ENCODE data around the gene DNAH5. TPM values are rescaled to one million over a fixed set of nuclear protein-coding genes. Genes with fewer than 3 reads are reported as not detected.

The DNAH5 gene
- polyA plus RNA-seq, 1 experiment: 1.1 TPM

- H3K4me3 ChIP-seq (ENCODE audit: low read depth, low read length): no peak overlapping the region
- POLR2A ChIA-PET: no interaction called here
- H3K36me3 ChIP-seq (ENCODE audit: control insufficient read depth, insufficient read depth, low read length): no peaks in the 10 kb centered on the region
- no peak for DNase-seq (ENCODE audit: low read depth)
- CTCF ChIA-PET: no interaction called here
- TF ChIP-seq, protein P1, sequence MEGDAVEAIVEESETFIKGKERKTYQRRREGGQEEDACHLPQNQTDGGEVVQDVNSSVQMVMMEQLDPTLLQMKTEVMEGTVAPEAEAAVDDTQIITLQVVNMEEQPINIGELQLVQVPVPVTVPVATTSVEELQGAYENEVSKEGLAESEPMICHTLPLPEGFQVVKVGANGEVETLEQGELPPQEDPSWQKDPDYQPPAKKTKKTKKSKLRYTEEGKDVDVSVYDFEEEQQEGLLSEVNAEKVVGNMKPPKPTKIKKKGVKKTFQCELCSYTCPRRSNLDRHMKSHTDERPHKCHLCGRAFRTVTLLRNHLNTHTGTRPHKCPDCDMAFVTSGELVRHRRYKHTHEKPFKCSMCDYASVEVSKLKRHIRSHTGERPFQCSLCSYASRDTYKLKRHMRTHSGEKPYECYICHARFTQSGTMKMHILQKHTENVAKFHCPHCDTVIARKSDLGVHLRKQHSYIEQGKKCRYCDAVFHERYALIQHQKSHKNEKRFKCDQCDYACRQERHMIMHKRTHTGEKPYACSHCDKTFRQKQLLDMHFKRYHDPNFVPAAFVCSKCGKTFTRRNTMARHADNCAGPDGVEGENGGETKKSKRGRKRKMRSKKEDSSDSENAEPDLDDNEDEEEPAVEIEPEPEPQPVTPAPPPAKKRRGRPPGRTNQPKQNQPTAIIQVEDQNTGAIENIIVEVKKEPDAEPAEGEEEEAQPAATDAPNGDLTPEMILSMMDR (IDR thresholded peaks at IDR 0.05; ENCODE audit: insufficient read depth, low read depth, low read length): no peak
- no peaks in the 10 kb centered on the region for H3K27me3 ChIP-seq (ENCODE audit: control insufficient read depth, insufficient read depth, low read length)
Observed at GRCh38 chr5:13910201-13910600, 34.3 kb downstream of the DNAH5 start.

DNA sequence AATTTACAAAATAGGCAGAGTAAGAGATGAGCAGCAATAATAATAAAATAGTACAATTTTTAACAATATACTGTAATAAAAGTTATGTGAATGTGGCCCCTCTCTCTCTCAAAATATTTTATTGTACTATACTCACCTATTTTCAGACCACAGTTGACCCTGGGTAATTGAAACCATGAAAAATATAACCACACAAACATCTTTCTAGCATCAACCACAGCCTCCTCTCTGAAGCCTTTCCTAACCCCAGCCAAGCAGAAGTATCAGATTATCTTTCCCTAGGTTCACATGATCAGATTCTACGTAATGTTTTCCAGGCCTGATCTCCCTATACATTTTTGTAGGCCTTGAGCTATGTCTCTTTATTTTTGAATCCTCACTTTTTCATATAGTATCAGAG lies 35.2 kb downstream of the DNAH5 start:
- no peak for DNase-seq (ENCODE audit: low read depth)
- no peaks in the 10 kb centered on the region for H3K27me3 ChIP-seq (ENCODE audit: control insufficient read depth, insufficient read depth, low read length)
- no peak overlapping the region for H3K4me3 ChIP-seq (ENCODE audit: low read depth, low read length)
- ChIA-PET CTCF (no interaction called here), POLR2A (no interaction called here)
- TF ChIP-seq, protein P1 (IDR thresholded peaks at IDR 0.05; ENCODE audit: insufficient read depth, low read depth, low read length): no peak
- no peaks in the 10 kb centered on the region for H3K36me3 ChIP-seq (ENCODE audit: control insufficient read depth, insufficient read depth, low read length)

DNA sequence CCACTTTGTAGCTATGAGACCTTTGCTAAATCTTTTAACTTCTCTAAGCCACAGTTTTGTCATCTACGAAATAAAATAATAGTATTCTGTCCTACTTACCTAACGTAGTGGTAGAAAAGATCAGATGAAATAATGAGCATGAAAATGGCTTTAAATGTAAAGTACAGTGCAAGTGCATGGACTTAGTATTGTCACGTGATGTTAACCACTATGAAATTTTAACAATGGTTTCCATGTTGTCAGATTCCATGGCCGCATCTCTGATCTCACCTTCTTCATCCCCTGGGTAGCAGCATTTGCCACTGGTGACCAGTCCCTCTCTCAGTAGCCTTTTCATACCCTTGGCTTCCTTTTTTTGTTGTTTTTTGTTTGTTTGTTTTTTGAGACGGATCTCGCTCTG lies 45.9 kb downstream of the DNAH5 start:
- TF ChIP-seq, protein P1 (IDR thresholded peaks at IDR 0.05; ENCODE audit: insufficient read depth, low read depth, low read length): no peak
- Histone ChIP-seq H3K27me3 (ENCODE audit: control insufficient read depth, insufficient read depth, low read length) (no peaks in the 10 kb centered on the region), H3K4me3 (ENCODE audit: low read depth, low read length) (no peak overlapping the region), H3K36me3 (ENCODE audit: control insufficient read depth, insufficient read depth, low read length) (no peaks in the 10 kb centered on the region)
- DNase-seq (ENCODE audit: low read depth): no peak
- ChIA-PET POLR2A (no interaction called here), CTCF (no interaction called here)

- TF ChIP-seq, protein P1 (IDR thresholded peaks at IDR 0.05; ENCODE audit: insufficient read depth, low read depth, low read length): no peak
Observed at GRCh38 chr5:13878357-13878756, 66.1 kb downstream of the DNAH5 start.

DNA sequence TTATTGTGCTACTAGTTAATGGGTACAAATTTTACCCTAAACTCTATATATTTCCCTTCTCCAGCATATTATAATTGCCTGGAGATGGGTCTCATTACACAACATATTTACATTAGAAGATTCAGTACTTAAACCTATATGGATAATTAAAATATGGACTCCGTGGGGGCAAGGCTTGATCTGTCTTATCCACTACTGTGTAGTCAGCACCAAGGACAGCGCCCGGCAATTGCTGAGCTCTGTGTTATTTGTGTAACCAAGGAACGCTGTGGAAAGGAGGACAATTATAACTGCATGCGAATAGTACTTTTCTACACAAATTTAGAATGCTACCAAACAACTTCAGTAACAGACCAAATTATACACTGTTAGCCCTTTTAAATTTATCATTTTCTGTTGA lies 77.7 kb downstream of the DNAH5 start:
- Histone ChIP-seq H3K4me3 (ENCODE audit: low read depth, low read length) (no peak overlapping the region), H3K27me3 (ENCODE audit: control insufficient read depth, insufficient read depth, low read length) (no peaks in the 10 kb centered on the region), H3K36me3 (ENCODE audit: control insufficient read depth, insufficient read depth, low read length) (no peaks in the 10 kb centered on the region)
- TF ChIP-seq, protein P1 (IDR thresholded peaks at IDR 0.05; ENCODE audit: insufficient read depth, low read depth, low read length): no peak
- ChIA-PET POLR2A (no interaction called here), CTCF (no interaction called here)
- no peak for DNase-seq (ENCODE audit: low read depth)

More at GRCh38 chr5:13878357-13878756, 66.1 kb downstream of the DNAH5 start:
- DNase-seq (ENCODE audit: low read depth): no peak
- H3K36me3 ChIP-seq (ENCODE audit: control insufficient read depth, insufficient read depth, low read length): no peaks in the 10 kb centered on the region
- CTCF ChIA-PET: no interaction called here
- no peak overlapping the region for H3K4me3 ChIP-seq (ENCODE audit: low read depth, low read length)
- H3K27me3 ChIP-seq (ENCODE audit: control insufficient read depth, insufficient read depth, low read length): no peaks in the 10 kb centered on the region
- POLR2A ChIA-PET: no interaction called here

All from BJ (cell line).